HepG2 (cell line): ENCODE results near the gene TANC1. TPM values are rescaled to one million over a fixed set of nuclear protein-coding genes. Genes with fewer than 3 reads are reported as not detected.

Experiments
- ARID2 ChIP-seq: sonication (generic); formaldehyde crosslinking; IDR thresholded peaks from 2 replicates; pipeline ENCODE4 v1.8.1; 2022; ENCODE audit warnings: mild to moderate bottlenecking, missing genetic modification reagents, borderline replicate concordance
- NBN ChIP-seq: fragments of 450-650 bp; conservative IDR thresholded peaks from 2 replicates; pipeline ENCODE4 v1.6.1; 2017
- ZNF136 ChIP-seq: sonication (generic); formaldehyde crosslinking; IDR thresholded peaks from 2 replicates; pipeline ENCODE4 v1.8.1; 2022; ENCODE audit warnings: low read depth, mild to moderate bottlenecking, moderate library complexity, missing genetic modification reagents
- ZNF749 ChIP-seq: sonication (generic); formaldehyde crosslinking; IDR thresholded peaks from 2 replicates; pipeline ENCODE4 v1.8.0; 2022; ENCODE audit warnings: mild to moderate bottlenecking, missing genetic modification reagents, moderate library complexity, borderline replicate concordance
- ZNF782 ChIP-seq: sonication (generic); formaldehyde crosslinking; IDR thresholded peaks from 2 replicates; pipeline ENCODE4 v1.4.0; 2020; ENCODE audit warnings: missing genetic modification reagents, mild to moderate bottlenecking, borderline replicate concordance
- polyA plus RNA-seq, 8 experiments: library from polyadenylated mRNA; depleted of rRNA in 3 of 8; stranded (reverse) in 7 of 8; unstranded in 1 of 8; fragments of >200 nt; fragmentation: Illumina TruSeq in 4 of 8; extraction: Trizol in 4 of 8; gene quantifications; 2 replicates each; pipeline versions ENCODE4 v1.2.1 to v1.2.3, GENCODE V29; 2011 to 2016; ENCODE audit warnings: low read depth in 4 of 8, missing spikeins in 1 of 8, mixed read lengths in 1 of 8; ENCODE audit not compliant: insufficient read depth in 1 of 8
- total RNA-seq, 5 experiments: library from RNA; depleted of rRNA; stranded (reverse); fragments of >200 nt; fragmentation: Illumina TruSeq; extraction: Trizol; gene quantifications; 2 replicates each; pipeline ENCODE4 v1.2.3, GENCODE V29; 2016; ENCODE audit warnings: low read depth in 1 of 5
- TF ChIP-seq, protein P1 (sequence below): IDR thresholded peaks from 2 replicates; pipeline ENCODE4 v1.6.1; 2018; ENCODE audit warnings: missing genetic modification reagents, mild to moderate bottlenecking, missing compliant biosample characterization
- TF ChIP-seq, protein P2 (sequence below): sonication (generic); formaldehyde crosslinking; IDR thresholded peaks from 2 replicates; pipeline ENCODE4 v1.8.1; 2023; ENCODE audit warnings: mild to moderate bottlenecking, missing genetic modification reagents
- TF ChIP-seq, protein P3 (sequence below): sonication (generic); formaldehyde crosslinking; IDR thresholded peaks from 2 replicates; pipeline ENCODE4 v1.5.0; 2020; ENCODE audit warnings: mild to moderate bottlenecking, missing genetic modification reagents
- TF ChIP-seq, protein P4 (sequence below): fragments of 450-650 bp; IDR thresholded peaks from 2 replicates; pipeline ENCODE4 v1.6.1; 2016
- TF ChIP-seq, protein P5 (sequence below): sonication (generic); formaldehyde crosslinking; IDR thresholded peaks from 2 replicates; pipeline ENCODE4 v1.5.0; 2020; ENCODE audit warnings: mild to moderate bottlenecking, missing genetic modification reagents

TANC1 gene
- total and polyA plus RNA-seq, 2 of the 13 experiments (the other 11 are each of a cell fraction or from before 2014, with no cell fraction given) = 2.3 to 5.6 TPM

DNA sequence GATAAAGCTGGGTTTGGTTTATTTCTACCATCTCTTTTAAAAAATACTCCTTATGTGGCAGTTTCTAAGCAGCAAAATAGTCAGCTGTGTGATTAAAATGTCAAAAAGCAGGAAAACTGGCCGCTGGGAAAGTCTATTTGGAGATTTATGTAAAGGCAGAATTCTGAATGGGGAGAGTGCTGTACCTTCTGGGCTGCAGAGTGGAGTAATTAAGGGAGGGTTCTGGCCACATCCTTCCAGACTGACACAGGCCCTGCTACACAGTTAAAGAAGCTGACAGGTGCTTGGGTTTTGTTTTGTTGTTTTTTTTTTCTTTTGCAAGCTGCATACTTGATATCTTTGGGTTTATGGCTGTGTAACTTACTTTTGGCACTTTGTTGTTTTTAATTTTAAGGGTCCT, 160.8 kb downstream of the TANC1 start (continued):
- TF ChIP-seq, protein P1, sequence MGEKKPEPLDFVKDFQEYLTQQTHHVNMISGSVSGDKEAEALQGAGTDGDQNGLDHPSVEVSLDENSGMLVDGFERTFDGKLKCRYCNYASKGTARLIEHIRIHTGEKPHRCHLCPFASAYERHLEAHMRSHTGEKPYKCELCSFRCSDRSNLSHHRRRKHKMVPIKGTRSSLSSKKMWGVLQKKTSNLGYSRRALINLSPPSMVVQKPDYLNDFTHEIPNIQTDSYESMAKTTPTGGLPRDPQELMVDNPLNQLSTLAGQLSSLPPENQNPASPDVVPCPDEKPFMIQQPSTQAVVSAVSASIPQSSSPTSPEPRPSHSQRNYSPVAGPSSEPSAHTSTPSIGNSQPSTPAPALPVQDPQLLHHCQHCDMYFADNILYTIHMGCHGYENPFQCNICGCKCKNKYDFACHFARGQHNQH (CRISPR knock-in tag) = no peak
- TF ChIP-seq, protein P2, sequence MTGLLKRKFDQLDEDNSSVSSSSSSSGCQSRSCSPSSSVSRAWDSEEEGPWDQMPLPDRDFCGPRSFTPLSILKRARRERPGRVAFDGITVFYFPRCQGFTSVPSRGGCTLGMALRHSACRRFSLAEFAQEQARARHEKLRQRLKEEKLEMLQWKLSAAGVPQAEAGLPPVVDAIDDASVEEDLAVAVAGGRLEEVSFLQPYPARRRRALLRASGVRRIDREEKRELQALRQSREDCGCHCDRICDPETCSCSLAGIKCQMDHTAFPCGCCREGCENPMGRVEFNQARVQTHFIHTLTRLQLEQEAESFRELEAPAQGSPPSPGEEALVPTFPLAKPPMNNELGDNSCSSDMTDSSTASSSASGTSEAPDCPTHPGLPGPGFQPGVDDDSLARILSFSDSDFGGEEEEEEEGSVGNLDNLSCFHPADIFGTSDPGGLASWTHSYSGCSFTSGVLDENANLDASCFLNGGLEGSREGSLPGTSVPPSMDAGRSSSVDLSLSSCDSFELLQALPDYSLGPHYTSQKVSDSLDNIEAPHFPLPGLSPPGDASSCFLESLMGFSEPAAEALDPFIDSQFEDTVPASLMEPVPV (CRISPR knock-in tag) = no peak
- TF ChIP-seq ZNF136 (CRISPR knock-in tag) (no peak), ZNF782 (CRISPR knock-in tag) (no peak), NBN (no peak), ZNF749 (CRISPR knock-in tag) (no peak), ARID2 (CRISPR knock-in tag) (no peak)
- TF ChIP-seq, protein P3, sequence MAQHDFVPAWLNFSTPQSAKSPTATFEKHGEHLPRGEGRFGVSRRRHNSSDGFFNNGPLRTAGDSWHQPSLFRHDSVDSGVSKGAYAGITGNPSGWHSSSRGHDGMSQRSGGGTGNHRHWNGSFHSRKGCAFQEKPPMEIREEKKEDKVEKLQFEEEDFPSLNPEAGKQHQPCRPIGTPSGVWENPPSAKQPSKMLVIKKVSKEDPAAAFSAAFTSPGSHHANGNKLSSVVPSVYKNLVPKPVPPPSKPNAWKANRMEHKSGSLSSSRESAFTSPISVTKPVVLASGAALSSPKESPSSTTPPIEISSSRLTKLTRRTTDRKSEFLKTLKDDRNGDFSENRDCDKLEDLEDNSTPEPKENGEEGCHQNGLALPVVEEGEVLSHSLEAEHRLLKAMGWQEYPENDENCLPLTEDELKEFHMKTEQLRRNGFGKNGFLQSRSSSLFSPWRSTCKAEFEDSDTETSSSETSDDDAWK (CRISPR knock-in tag) = no peak
- TF ChIP-seq, protein P4, sequence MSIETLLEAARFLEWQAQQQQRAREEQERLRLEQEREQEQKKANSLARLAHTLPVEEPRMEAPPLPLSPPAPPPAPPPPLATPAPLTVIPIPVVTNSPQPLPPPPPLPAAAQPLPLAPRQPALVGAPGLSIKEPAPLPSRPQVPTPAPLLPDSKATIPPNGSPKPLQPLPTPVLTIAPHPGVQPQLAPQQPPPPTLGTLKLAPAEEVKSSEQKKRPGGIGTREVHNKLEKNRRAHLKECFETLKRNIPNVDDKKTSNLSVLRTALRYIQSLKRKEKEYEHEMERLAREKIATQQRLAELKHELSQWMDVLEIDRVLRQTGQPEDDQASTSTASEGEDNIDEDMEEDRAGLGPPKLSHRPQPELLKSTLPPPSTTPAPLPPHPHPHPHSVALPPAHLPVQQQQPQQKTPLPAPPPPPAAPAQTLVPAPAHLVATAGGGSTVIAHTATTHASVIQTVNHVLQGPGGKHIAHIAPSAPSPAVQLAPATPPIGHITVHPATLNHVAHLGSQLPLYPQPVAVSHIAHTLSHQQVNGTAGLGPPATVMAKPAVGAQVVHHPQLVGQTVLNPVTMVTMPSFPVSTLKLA = no peak
- TF ChIP-seq, protein P5, sequence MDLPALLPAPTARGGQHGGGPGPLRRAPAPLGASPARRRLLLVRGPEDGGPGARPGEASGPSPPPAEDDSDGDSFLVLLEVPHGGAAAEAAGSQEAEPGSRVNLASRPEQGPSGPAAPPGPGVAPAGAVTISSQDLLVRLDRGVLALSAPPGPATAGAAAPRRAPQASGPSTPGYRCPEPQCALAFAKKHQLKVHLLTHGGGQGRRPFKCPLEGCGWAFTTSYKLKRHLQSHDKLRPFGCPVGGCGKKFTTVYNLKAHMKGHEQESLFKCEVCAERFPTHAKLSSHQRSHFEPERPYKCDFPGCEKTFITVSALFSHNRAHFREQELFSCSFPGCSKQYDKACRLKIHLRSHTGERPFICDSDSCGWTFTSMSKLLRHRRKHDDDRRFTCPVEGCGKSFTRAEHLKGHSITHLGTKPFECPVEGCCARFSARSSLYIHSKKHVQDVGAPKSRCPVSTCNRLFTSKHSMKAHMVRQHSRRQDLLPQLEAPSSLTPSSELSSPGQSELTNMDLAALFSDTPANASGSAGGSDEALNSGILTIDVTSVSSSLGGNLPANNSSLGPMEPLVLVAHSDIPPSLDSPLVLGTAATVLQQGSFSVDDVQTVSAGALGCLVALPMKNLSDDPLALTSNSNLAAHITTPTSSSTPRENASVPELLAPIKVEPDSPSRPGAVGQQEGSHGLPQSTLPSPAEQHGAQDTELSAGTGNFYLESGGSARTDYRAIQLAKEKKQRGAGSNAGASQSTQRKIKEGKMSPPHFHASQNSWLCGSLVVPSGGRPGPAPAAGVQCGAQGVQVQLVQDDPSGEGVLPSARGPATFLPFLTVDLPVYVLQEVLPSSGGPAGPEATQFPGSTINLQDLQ (CRISPR knock-in tag) = no peak
